Tibial nerve (tissue), 3 donors: ENCODE results near the gene KIFC1.

ENCODE experiments used
- POLR2A ChIP-seq, 2 donors: fragments of 450-650 bp; IDR thresholded peaks; one replicate each; pipeline ENCODE4 v1.6.1; 2017; ENCODE audit warnings: antibody characterized with exemption in 2 of 2, mild to moderate bottlenecking in 2 of 2, moderate library complexity in 2 of 2
- TF ChIP-seq, protein P1 (sequence below), 5 experiments: fragments of 200-600 bp in 3 of 5; fragments of 450-650 bp in 2 of 5; sonication (generic) in 3 of 5; IDR thresholded peaks; one replicate each; pipeline ENCODE4 v1.5.1; 2016 to 2019; ENCODE audit warnings: antibody characterized with exemption in 5 of 5, mild to moderate bottlenecking in 3 of 5, moderate library complexity in 2 of 5

DNA sequence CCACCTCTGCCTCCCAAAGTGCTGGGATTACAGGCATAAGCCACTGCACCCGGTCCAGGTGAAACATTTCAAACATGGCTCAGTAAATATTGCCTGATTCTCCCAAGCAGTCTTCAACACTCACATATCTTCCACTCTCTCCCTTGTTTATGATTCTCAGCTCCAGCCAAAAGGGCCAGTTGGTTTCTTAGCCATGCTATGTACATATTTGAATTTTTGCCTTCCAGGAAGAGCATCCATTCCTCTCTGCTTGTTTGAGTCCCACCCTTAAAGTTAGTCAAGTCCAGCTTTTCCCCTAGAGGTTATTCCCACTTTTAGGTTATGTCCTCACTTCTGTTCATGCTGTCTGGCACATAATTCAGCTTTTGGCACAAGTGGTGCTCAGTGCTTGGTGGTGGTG lies 5.9 kb downstream of the KIFC1 start:
- TF ChIP-seq, protein P1, sequence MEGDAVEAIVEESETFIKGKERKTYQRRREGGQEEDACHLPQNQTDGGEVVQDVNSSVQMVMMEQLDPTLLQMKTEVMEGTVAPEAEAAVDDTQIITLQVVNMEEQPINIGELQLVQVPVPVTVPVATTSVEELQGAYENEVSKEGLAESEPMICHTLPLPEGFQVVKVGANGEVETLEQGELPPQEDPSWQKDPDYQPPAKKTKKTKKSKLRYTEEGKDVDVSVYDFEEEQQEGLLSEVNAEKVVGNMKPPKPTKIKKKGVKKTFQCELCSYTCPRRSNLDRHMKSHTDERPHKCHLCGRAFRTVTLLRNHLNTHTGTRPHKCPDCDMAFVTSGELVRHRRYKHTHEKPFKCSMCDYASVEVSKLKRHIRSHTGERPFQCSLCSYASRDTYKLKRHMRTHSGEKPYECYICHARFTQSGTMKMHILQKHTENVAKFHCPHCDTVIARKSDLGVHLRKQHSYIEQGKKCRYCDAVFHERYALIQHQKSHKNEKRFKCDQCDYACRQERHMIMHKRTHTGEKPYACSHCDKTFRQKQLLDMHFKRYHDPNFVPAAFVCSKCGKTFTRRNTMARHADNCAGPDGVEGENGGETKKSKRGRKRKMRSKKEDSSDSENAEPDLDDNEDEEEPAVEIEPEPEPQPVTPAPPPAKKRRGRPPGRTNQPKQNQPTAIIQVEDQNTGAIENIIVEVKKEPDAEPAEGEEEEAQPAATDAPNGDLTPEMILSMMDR (IDR thresholded peaks at IDR 0.05) = no peak
- no peak for TF ChIP-seq POLR2A (IDR thresholded peaks at IDR 0.05)
